ENCODE data around the gene CFL2. TPM values are rescaled to one million over a fixed set of nuclear protein-coding genes. Genes with fewer than 3 reads are reported as not detected.
"Not testable (repeated sequence)": the region's sequence is repeated elsewhere in the genome, so short reads cannot be mapped to it uniquely, and the experiment has no call there.

The CFL2 gene
- total RNA-seq, 1 experiment from 2014 or later: 13.9 TPM

DNA sequence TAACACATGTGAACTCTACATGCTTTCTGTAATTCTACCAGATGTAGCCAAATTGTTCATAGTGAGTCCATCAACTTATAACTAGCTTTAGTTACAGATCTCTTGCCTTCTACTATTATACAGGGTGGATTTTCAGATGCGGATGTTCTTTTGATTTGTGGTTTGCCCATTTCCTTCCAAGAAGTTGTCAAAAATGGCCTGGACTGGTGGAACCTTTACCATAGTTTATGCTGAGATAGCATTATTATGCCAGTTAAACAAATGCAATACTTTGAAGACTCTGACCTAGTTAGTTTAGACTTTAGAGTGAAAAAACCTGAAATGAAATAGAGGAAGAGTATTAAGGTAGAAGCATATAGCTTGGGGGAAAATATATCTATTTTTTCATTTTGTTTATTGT lies 27.4 kb upstream of the CFL2 start:
- H3K27ac Mint-ChIP-seq: no peak overlapping the region
- Histone ChIP-seq H2BK120ac (ENCODE audit: low read depth, low read length, poor library complexity, severe bottlenecking) (no peak overlapping the region), H3K9ac (ENCODE audit: extremely low read depth, insufficient read length, low read length) (no peak overlapping the region), H3K23ac (ENCODE audit: insufficient read length, low read depth, low read length) (no peak overlapping the region), H4K5ac (ENCODE audit: insufficient read length, low read depth, low read length) (no peak overlapping the region), H3K9me3 (ENCODE audit: control insufficient read depth, low read depth, low read length) (no peaks in the 10 kb centered on the region), H4K20me1 (ENCODE audit: control insufficient read depth, insufficient read depth, insufficient read length) (no peaks in the 10 kb centered on the region), H3K4me2 (ENCODE audit: insufficient read depth, insufficient read length, low read length) (no peak overlapping the region), H3K18ac (ENCODE audit: insufficient read length, low read depth, low read length) (no peak overlapping the region), H2BK12ac (ENCODE audit: insufficient read length, low read depth, low read length) (no peak overlapping the region), H3K27ac (ENCODE audit: insufficient read length, low read depth, low read length) (no peak overlapping the region), H4K91ac (ENCODE audit: insufficient read length, low read depth, low read length) (no peak overlapping the region), H3K23me2 (ENCODE audit: insufficient read length, low read depth, low read length, poor library complexity, severe bottlenecking) (no peaks in the 10 kb centered on the region), H4K8ac (replicated peaks; ENCODE audit: insufficient read length, low read depth, low read length) (no peak overlapping the region), H3K56ac (ENCODE audit: insufficient read length, low read depth, low read length) (no peak overlapping the region), H3K4me1 (ENCODE audit: insufficient read depth, low read length) (no peaks in the 10 kb centered on the region), H3T11ph (ENCODE audit: low read length) (no peak overlapping the region), H3K14ac (ENCODE audit: insufficient read depth, low read length) (no peak overlapping the region), H2AFZ (ENCODE audit: low read length) (no peak overlapping the region), H2AK5ac (ENCODE audit: insufficient read length, low read length) (no peak overlapping the region), H2BK15ac (ENCODE audit: low read depth, low read length) (no peak overlapping the region), H3K4ac (ENCODE audit: low read depth, low read length) (no peak overlapping the region), H3K79me2 (ENCODE audit: insufficient read depth, low read length) (no peaks in the 10 kb centered on the region), H3K27me3 (ENCODE audit: insufficient read depth, low read length) (no peaks in the 10 kb centered on the region), H2BK5ac (ENCODE audit: insufficient read length, low read length) (no peak overlapping the region), H3K79me1 (ENCODE audit: insufficient read depth, low read depth, low read length, poor library complexity, severe bottlenecking) (no peaks in the 10 kb centered on the region), H2BK20ac (ENCODE audit: low read depth, low read length, poor library complexity, severe bottlenecking) (no peak overlapping the region)
- no CpG with 5 or more reads among the region's 1 CpG for WGBS (ENCODE audit: extremely low coverage, insufficient read length, low lambda C conversion rate)
- no peaks in the 10 kb centered on the region for H3K4me1 Mint-ChIP-seq
- H3K4me3 Mint-ChIP-seq: no peak overlapping the region
- DNase-seq: no peak
- H3K9me3 Mint-ChIP-seq: no peaks in the 10 kb centered on the region
- TF ChIP-seq, protein P1, sequence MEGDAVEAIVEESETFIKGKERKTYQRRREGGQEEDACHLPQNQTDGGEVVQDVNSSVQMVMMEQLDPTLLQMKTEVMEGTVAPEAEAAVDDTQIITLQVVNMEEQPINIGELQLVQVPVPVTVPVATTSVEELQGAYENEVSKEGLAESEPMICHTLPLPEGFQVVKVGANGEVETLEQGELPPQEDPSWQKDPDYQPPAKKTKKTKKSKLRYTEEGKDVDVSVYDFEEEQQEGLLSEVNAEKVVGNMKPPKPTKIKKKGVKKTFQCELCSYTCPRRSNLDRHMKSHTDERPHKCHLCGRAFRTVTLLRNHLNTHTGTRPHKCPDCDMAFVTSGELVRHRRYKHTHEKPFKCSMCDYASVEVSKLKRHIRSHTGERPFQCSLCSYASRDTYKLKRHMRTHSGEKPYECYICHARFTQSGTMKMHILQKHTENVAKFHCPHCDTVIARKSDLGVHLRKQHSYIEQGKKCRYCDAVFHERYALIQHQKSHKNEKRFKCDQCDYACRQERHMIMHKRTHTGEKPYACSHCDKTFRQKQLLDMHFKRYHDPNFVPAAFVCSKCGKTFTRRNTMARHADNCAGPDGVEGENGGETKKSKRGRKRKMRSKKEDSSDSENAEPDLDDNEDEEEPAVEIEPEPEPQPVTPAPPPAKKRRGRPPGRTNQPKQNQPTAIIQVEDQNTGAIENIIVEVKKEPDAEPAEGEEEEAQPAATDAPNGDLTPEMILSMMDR (conservative IDR thresholded peaks at IDR 0.05): no peak
- no peaks in the 10 kb centered on the region for H3K27me3 Mint-ChIP-seq (ENCODE audit: low read depth)
- no peaks in the 10 kb centered on the region for H3K36me3 Mint-ChIP-seq (ENCODE audit: insufficient read depth in 1 of 3, low read depth in 3 of 3)

DNA sequence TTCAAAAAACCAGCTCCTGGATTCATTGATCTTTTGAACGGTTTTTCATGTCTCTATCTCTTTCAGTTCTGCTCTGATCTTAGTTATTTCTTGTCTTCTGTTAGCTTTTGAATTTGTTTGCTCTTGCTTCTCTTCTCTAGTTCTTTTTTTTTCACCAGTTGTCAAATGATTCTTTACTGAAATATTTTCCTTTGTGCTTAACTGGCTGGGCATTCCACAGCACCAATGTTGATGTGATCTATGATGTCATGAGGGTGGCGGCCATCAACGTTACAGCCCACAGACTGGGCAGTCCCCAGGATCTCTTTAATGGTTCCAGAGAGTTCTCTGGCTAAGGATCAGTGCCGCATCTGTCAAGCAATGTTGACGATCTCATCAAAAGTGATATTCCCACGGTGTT lies 25.7 kb upstream of the CFL2 start:
- H2BK120ac ChIP-seq (ENCODE audit: low read depth, low read length, poor library complexity, severe bottlenecking); H3K79me1 ChIP-seq (ENCODE audit: insufficient read depth, low read depth, low read length, poor library complexity, severe bottlenecking); H3K27ac ChIP-seq (ENCODE audit: insufficient read length, low read depth, low read length); H3K9me3 ChIP-seq (ENCODE audit: control insufficient read depth, low read depth, low read length); H3K27me3 ChIP-seq (ENCODE audit: insufficient read depth, low read length); H2AK5ac ChIP-seq (ENCODE audit: insufficient read length, low read length); H3K4me1 Mint-ChIP-seq; H3K4ac ChIP-seq (ENCODE audit: low read depth, low read length); H2BK20ac ChIP-seq (ENCODE audit: low read depth, low read length, poor library complexity, severe bottlenecking); H3K27ac Mint-ChIP-seq; H2BK5ac ChIP-seq (ENCODE audit: insufficient read length, low read length); H3K9ac ChIP-seq (ENCODE audit: extremely low read depth, insufficient read length, low read length); H3K36me3 Mint-ChIP-seq (ENCODE audit: insufficient read depth in 1 of 3, low read depth in 3 of 3); H3K23me2 ChIP-seq (ENCODE audit: insufficient read length, low read depth, low read length, poor library complexity, severe bottlenecking); DNase-seq; H2AFZ ChIP-seq (ENCODE audit: low read length); H3K27me3 Mint-ChIP-seq (ENCODE audit: low read depth); H3K14ac ChIP-seq (ENCODE audit: insufficient read depth, low read length); H4K8ac ChIP-seq (replicated peaks; ENCODE audit: insufficient read length, low read depth, low read length); H3K18ac ChIP-seq (ENCODE audit: insufficient read length, low read depth, low read length); H3K79me2 ChIP-seq (ENCODE audit: insufficient read depth, low read length); H3K23ac ChIP-seq (ENCODE audit: insufficient read length, low read depth, low read length); H2BK15ac ChIP-seq (ENCODE audit: low read depth, low read length); H3K4me1 ChIP-seq (ENCODE audit: insufficient read depth, low read length); H4K20me1 ChIP-seq (ENCODE audit: control insufficient read depth, insufficient read depth, insufficient read length); H3K9me3 Mint-ChIP-seq; H3K4me3 Mint-ChIP-seq; H3K4me2 ChIP-seq (ENCODE audit: insufficient read depth, insufficient read length, low read length); H4K5ac ChIP-seq (ENCODE audit: insufficient read length, low read depth, low read length); H4K91ac ChIP-seq (ENCODE audit: insufficient read length, low read depth, low read length); H3T11ph ChIP-seq (ENCODE audit: low read length); H3K56ac ChIP-seq (ENCODE audit: insufficient read length, low read depth, low read length); H2BK12ac ChIP-seq (ENCODE audit: insufficient read length, low read depth, low read length): not testable (repeated sequence)
- WGBS (ENCODE audit: extremely low coverage, insufficient read length, low lambda C conversion rate): no CpG with 5 or more reads among the region's 6 CpGs

Data from H9 (cell line).